H1 (cell line): ENCODE data around the gene NCEH1. TPM values are rescaled to one million over a fixed set of nuclear protein-coding genes. Genes with fewer than 3 reads are reported as not detected.

ENCODE experiments used
- CTCF ChIA-PET: fragments of 300-600 bp; sonication (Branson Sonifier 250); formaldehyde crosslinking; loops from one replicate; lab custom pipeline; 2021; ENCODE audit not compliant: partially characterized antibody; lab: Charles Lee
- POLR2A ChIA-PET: fragments of 300-600 bp; sonication (Branson Sonifier 250); formaldehyde crosslinking; loops from one replicate; lab custom pipeline; 2021; ENCODE audit warnings: inconsistent platforms; ENCODE audit not compliant: partially characterized antibody; lab: Charles Lee
- DNase-seq, 2 experiments: peaks; one replicate each; pipeline versions ENCODE4 v3.0.0 to v3.0.0-alpha.2; 2010 to 2022; ENCODE audit warnings: low spot score in 2 of 2, low read depth in 1 of 2, mixed read lengths in 1 of 2
- FAIRE-seq: peaks from 2 replicates; lab custom pipeline; 2011; peaks lifted over from hg19 to GRCh38; lab: Jason Lieb, UNC
- H2AFZ ChIP-seq: 2 replicates; pipeline ENCODE4 v1.8.1; 2012; ENCODE audit warnings: low read length, inconsistent platforms
- H2AK5ac ChIP-seq: 2 replicates; pipeline ENCODE4 v1.6.1; 2013; ENCODE audit warnings: low read depth, low read length
- H2BK120ac ChIP-seq: replicated peaks from 2 replicates; pipeline ENCODE3; 2013; ENCODE audit warnings: low read depth, low read length, inconsistent platforms
- H2BK12ac ChIP-seq: 2 replicates; pipeline ENCODE4 v1.6.1; 2013; ENCODE audit warnings: low read depth, low read length
- H2BK15ac ChIP-seq: 2 replicates; pipeline ENCODE4 v1.6.1; 2013; ENCODE audit warnings: low read length
- H2BK20ac ChIP-seq: 2 replicates; pipeline ENCODE4 v1.6.1; 2013; ENCODE audit warnings: low read length
- H2BK5ac ChIP-seq: 2 replicates; pipeline ENCODE4 v1.6.1; 2013; ENCODE audit warnings: low read depth, low read length
- H3K14ac ChIP-seq: 2 replicates; pipeline ENCODE4 v1.6.1; 2013; ENCODE audit warnings: inconsistent platforms; ENCODE audit not compliant: insufficient read length
- H3K18ac ChIP-seq: 2 replicates; pipeline ENCODE4 v1.6.1; 2013; ENCODE audit warnings: low read length; ENCODE audit errors: extremely low read depth
- H3K23ac ChIP-seq: 2 replicates; pipeline ENCODE4 v1.6.1; 2013; ENCODE audit warnings: inconsistent platforms; ENCODE audit not compliant: insufficient read length
- H3K23me2 ChIP-seq: 2 replicates; pipeline ENCODE4 v1.6.1; 2013; ENCODE audit warnings: low read depth, low read length
- H3K27ac ChIP-seq: 2 replicates; pipeline ENCODE4 v1.6.1; 2011; ENCODE audit warnings: low read depth, low read length, inconsistent platforms
- H3K27me3 ChIP-seq, 4 experiments: replicated peaks in 1 of 4; 1 replicate in 1 of 4; 2 replicates in 3 of 4; pipeline versions ENCODE4 v1.6.1 to v1.8.1; 2011 to 2013; ENCODE audit warnings: low read length in 3 of 4, mild to moderate bottlenecking in 3 of 4, inconsistent platforms in 2 of 4, mixed read lengths in 2 of 4, moderate library complexity in 1 of 4; ENCODE audit not compliant: control insufficient read depth in 3 of 4, insufficient read depth in 3 of 4; ENCODE audit errors: extremely low read depth in 1 of 4
- H3K36me3 ChIP-seq, 4 experiments: 2 replicates each; pipeline versions ENCODE4 v1.6.1 to v1.8.1; 2011 to 2013; ENCODE audit warnings: mild to moderate bottlenecking in 4 of 4, low read length in 3 of 4, moderate library complexity in 2 of 4, control low read depth in 1 of 4, inconsistent platforms in 1 of 4; ENCODE audit not compliant: insufficient read depth in 4 of 4, control insufficient read depth in 2 of 4
- H3K4ac ChIP-seq: replicated peaks from 2 replicates; pipeline ENCODE3; 2013; ENCODE audit warnings: low read length, low read depth, mixed read lengths, inconsistent platforms; ENCODE audit not compliant: insufficient read length
- H3K4me1 ChIP-seq, 4 experiments: replicated peaks in 1 of 4; 1 replicate in 1 of 4; 2 replicates in 3 of 4; pipeline versions ENCODE4 v1.6.1 to v1.8.1; 2011 to 2013; ENCODE audit warnings: low read length in 3 of 4, inconsistent platforms in 2 of 4, mixed read lengths in 1 of 4; ENCODE audit not compliant: insufficient read depth in 4 of 4, control insufficient read depth in 3 of 4
- H3K4me2 ChIP-seq, 2 experiments: 2 replicates each; pipeline versions ENCODE4 v1.6.1 to v1.8.1; 2011 to 2013; ENCODE audit warnings: low read depth in 2 of 2, low read length in 2 of 2, control low read depth in 1 of 2, inconsistent platforms in 1 of 2, mild to moderate bottlenecking in 1 of 2; ENCODE audit not compliant: insufficient read depth in 1 of 2
- H3K4me3 ChIP-seq, 4 experiments: fragments of 200-600, 300-600 bp in 1 of 4; sonication (generic), shearing (Covaris generic), sonication (Bioruptor Twin) in 1 of 4; 2 replicates each; pipeline versions ENCODE4 v1.5.1 to v1.8.1; 2011 to 2016; ENCODE audit warnings: low read length in 4 of 4, low read depth in 3 of 4, control low read depth in 2 of 4, inconsistent platforms in 2 of 4, mild to moderate bottlenecking in 2 of 4, mixed read lengths in 1 of 4, moderate library complexity in 1 of 4; ENCODE audit not compliant: insufficient read depth in 2 of 4; ENCODE audit errors: extremely low read depth in 1 of 4
- H3K56ac ChIP-seq: replicated peaks from 2 replicates; pipeline ENCODE3; 2013; ENCODE audit warnings: low read depth, mild to moderate bottlenecking, mixed read lengths, low read length, inconsistent platforms; ENCODE audit not compliant: insufficient read length
- H3K79me1 ChIP-seq: 2 replicates; pipeline ENCODE4 v1.6.1; 2013; ENCODE audit warnings: low read depth, low read length, control low read depth
- H3K79me2 ChIP-seq, 2 experiments: 2 replicates each; pipeline versions ENCODE4 v1.6.1 to v1.8.1; 2012 to 2013; ENCODE audit warnings: low read length in 2 of 2, mild to moderate bottlenecking in 2 of 2, inconsistent platforms in 1 of 2; ENCODE audit not compliant: insufficient read depth in 2 of 2, control insufficient read depth in 1 of 2
- H3K9ac ChIP-seq, 4 experiments: replicated peaks in 1 of 4; 1 replicate in 1 of 4; 2 replicates in 3 of 4; pipeline versions ENCODE4 v1.6.1 to v1.8.1; 2011 to 2013; ENCODE audit warnings: low read depth in 3 of 4, low read length in 3 of 4, control low read depth in 2 of 4, mild to moderate bottlenecking in 2 of 4, moderate library complexity in 2 of 4, inconsistent platforms in 1 of 4; ENCODE audit errors: extremely low read depth in 1 of 4
- H3K9me3 ChIP-seq, 2 experiments: 2 replicates each; pipeline versions ENCODE4 v1.6.1 to v1.8.1; 2012 to 2013; ENCODE audit warnings: mild to moderate bottlenecking in 2 of 2, moderate library complexity in 2 of 2, control low read depth in 1 of 2, inconsistent platforms in 1 of 2, low read depth in 1 of 2, low read length in 1 of 2, mixed read lengths in 1 of 2; ENCODE audit not compliant: insufficient read depth in 2 of 2
- H4K20me1 ChIP-seq, 2 experiments: replicated peaks in 1 of 2; 2 replicates each; pipeline versions ENCODE3 to v1.8.1; 2011 to 2013; ENCODE audit warnings: inconsistent platforms in 2 of 2, low read length in 2 of 2, mild to moderate bottlenecking in 1 of 2; ENCODE audit not compliant: insufficient read depth in 2 of 2, control insufficient read depth in 1 of 2
- H4K5ac ChIP-seq: 2 replicates; pipeline ENCODE4 v1.6.1; 2013; ENCODE audit warnings: low read length, low read depth, mixed read lengths, inconsistent platforms; ENCODE audit not compliant: insufficient read length
- H4K8ac ChIP-seq: 2 replicates; pipeline ENCODE4 v1.8.0; 2013; ENCODE audit warnings: mild to moderate bottlenecking, moderate library complexity, low read length, inconsistent platforms; ENCODE audit not compliant: insufficient read depth; ENCODE audit errors: extremely low read depth
- H4K91ac ChIP-seq: replicated peaks from 2 replicates; pipeline ENCODE3; 2013; ENCODE audit warnings: low read length, mixed read lengths, inconsistent platforms; ENCODE audit not compliant: insufficient read length
- BACH1 ChIP-seq: IDR thresholded peaks from 2 replicates; pipeline ENCODE4 v1.6.1; 2012; ENCODE audit warnings: low read length, improper control_type of control experiment
- CTBP2 ChIP-seq: IDR thresholded peaks from 2 replicates; pipeline ENCODE4 v1.7.0; 2011; ENCODE audit warnings: borderline replicate concordance, mild to moderate bottlenecking, moderate library complexity, mixed read lengths, low read length; ENCODE audit not compliant: insufficient read depth, insufficient read length
- EGR1 ChIP-seq: IDR thresholded peaks from 2 replicates; pipeline ENCODE4 v1.6.1; 2011; ENCODE audit warnings: low read depth, low read length, borderline replicate concordance
- KDM1A ChIP-seq: fragments of 200-600, 300-600 bp; sonication (generic); IDR thresholded peaks from 2 replicates; pipeline ENCODE4 v1.7.1; 2016; ENCODE audit warnings: mild to moderate bottlenecking, low read length, borderline replicate concordance
- KDM4A ChIP-seq: IDR thresholded peaks from one replicate; pipeline ENCODE4 v1.7.1; 2012; ENCODE audit warnings: low read depth, mild to moderate bottlenecking, moderate library complexity, low read length, inconsistent platforms; ENCODE audit not compliant: severe bottlenecking
- NANOG ChIP-seq: IDR thresholded peaks from 2 replicates; pipeline ENCODE4 v1.6.1; 2011; ENCODE audit warnings: low read length, low read depth, mild to moderate bottlenecking, inconsistent platforms; ENCODE audit not compliant: insufficient read depth, poor library complexity, severe bottlenecking
- RAD21 ChIP-seq, 2 experiments: IDR thresholded peaks in 1 of 2; conservative IDR thresholded peaks in 1 of 2; 2 replicates each; pipeline ENCODE4 v1.6.1; 2011; ENCODE audit warnings: low read depth in 2 of 2, low read length in 2 of 2, improper control_type of control experiment in 1 of 2, inconsistent platforms in 1 of 2, mild to moderate bottlenecking in 1 of 2, moderate library complexity in 1 of 2
- SP1 ChIP-seq: IDR thresholded peaks from 2 replicates; pipeline ENCODE4 v1.6.1; 2011; ENCODE audit warnings: low read depth, low read length
- TEAD4 ChIP-seq: IDR thresholded peaks from 2 replicates; pipeline ENCODE4 v1.6.1; 2012; ENCODE audit warnings: low read depth, low read length, inconsistent platforms, mixed read lengths
- ZNF274 ChIP-seq: IDR thresholded peaks from 2 replicates; pipeline ENCODE4 v1.7.0; 2012; ENCODE audit warnings: low read length, borderline replicate concordance; ENCODE audit errors: extremely low read depth
- WGBS, 2 experiments: shearing (Covaris generic) in 1 of 2; methylation state at CpG; one replicate each; pipeline versions ENCODE4 v1.1.6 to v1.1.7; 2013 to 2015; ENCODE audit warnings: low lambda C conversion rate in 2 of 2, mixed read lengths in 2 of 2, inconsistent platforms in 1 of 2, low coverage in 1 of 2, missing lambda C conversion rate in 1 of 2; ENCODE audit not compliant: insufficient replicate concordance in 2 of 2, insufficient coverage in 1 of 2, insufficient read length in 1 of 2; ENCODE audit errors: extremely low coverage in 1 of 2, missing lambda C conversion rate in 1 of 2; 5-methylcytosine and 5-hydroxymethylcytosine counted together
- polyA plus RNA-seq, 7 experiments: library from polyadenylated mRNA; depleted of rRNA in 3 of 7; stranded (reverse) in 5 of 7; unstranded in 2 of 7; fragments of >200 nt in 5 of 7; fragments of 200-250 nt in 2 of 7; gene quantifications; 1 replicate in 5 of 7; 2 replicates in 1 of 7; 4 replicates in 1 of 7; pipeline versions ENCODE4 v1.2.1 to v1.2.3, GENCODE V29; 2011 to 2013; ENCODE audit warnings: missing spikeins in 2 of 7, mixed read lengths in 2 of 7
- total RNA-seq: library from RNA; stranded (reverse); fragmentation: NEBNext Ultra II Directional; extraction: Animal tissue kit (Norgen Biotek cat#: 25700); gene quantifications from 2 replicates; pipeline ENCODE4 v1.2.1, GENCODE V29; 2021
- TF ChIP-seq, protein P1 (sequence below): IDR thresholded peaks from 2 replicates; pipeline ENCODE4 v1.6.1; 2012; ENCODE audit warnings: inconsistent platforms
- TF ChIP-seq, protein P2 (sequence below): IDR thresholded peaks from 2 replicates; pipeline ENCODE4 v1.6.1; 2012; ENCODE audit warnings: inconsistent platforms

NCEH1 gene
- total and polyA plus RNA-seq, 2 of the 8 experiments (the other 6 are each of a cell fraction or from before 2014, with no cell fraction given): 2.2 to 6.4 TPM

DNA sequence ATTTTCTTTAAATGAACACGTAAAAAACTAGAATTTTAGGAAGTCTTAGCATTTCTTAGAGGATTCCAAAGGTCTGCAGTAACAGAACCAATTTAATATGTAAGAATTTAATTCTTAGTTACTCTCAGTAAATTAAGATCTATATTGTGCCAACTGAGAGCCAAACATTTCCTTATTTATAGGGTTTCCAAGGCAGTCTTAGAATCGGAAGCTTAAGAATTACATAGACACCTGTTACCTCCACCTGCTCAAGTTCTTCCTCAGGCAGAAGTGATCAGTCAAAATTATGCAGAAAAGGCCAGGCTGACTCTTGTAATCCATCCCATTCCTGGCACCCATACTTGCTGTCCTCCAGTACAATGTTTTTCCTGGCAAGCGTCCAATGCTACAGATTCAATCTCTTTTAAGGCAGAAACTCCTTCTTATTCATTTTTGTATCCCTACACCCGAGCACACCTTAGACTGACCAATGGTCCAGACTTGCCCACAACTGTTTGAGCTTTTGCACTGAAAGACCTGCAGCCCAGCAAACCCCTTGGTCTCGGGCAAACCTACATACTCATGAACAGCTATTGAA lies 64.3 kb downstream of the NCEH1 start:
- no peaks in the 10 kb centered on the region for H3K79me1 ChIP-seq
- FAIRE-seq (no peak), DNase-seq (no peak)
- no peak overlapping the region for H4K5ac ChIP-seq
- H3K9me3 ChIP-seq: no peaks in the 10 kb centered on the region
- ChIA-PET POLR2A (no interaction called here), CTCF (interaction anchor here (1.2 to 2.2 kb wide), 2 partner anchors 20 to 27 kb away, joined by 3 to 7 read pairs; no protein-coding TSS in a partner anchor)
- H3K79me2 ChIP-seq: no peaks in the 10 kb centered on the region
- no peak overlapping the region for H3K4me3 ChIP-seq
- H3K27ac ChIP-seq: no peak overlapping the region
- no peak overlapping the region for H2AFZ ChIP-seq
- no peaks in the 10 kb centered on the region for H3K27me3 ChIP-seq
- H3K4me1 ChIP-seq: peaks cover 0 to 2% (median 2%) of the 10 kb centered on the region in 4 experiments; a peak in 2 of 7 replicates
- H3K4ac ChIP-seq: no peak overlapping the region
- no peak overlapping the region for H3K18ac ChIP-seq
- no peak overlapping the region for H3K56ac ChIP-seq
- no peak overlapping the region for H2BK5ac ChIP-seq
- no peak overlapping the region for H3K23ac ChIP-seq
- H3K4me2 ChIP-seq: no peak overlapping the region
- H2AK5ac ChIP-seq: no peak overlapping the region
- 93% methylated on average over 5 of the region's 5 CpGs; no CpG with 5 or more reads in 1 of the 2 experiments for WGBS, 2 experiments
- no peak overlapping the region for H2BK12ac ChIP-seq
- H4K20me1 ChIP-seq: no peaks in the 10 kb centered on the region
- no peak overlapping the region for H4K91ac ChIP-seq
- H2BK20ac ChIP-seq: no peak overlapping the region
- H3K36me3 ChIP-seq: no peaks in the 10 kb centered on the region
- H3K14ac ChIP-seq: no peak overlapping the region
- no peak overlapping the region for H2BK15ac ChIP-seq
- no peak overlapping the region for H4K8ac ChIP-seq
- no peaks in the 10 kb centered on the region for H3K23me2 ChIP-seq
- no peak overlapping the region for H2BK120ac ChIP-seq
- H3K9ac ChIP-seq: no peak overlapping the region
- TF ChIP-seq TEAD4 (no peak), ZNF274 (no peak), CTBP2 (no peak), BACH1 (no peak), RAD21 (IDR thresholded peaks at IDR 0.05 in 1 of 2, conservative IDR thresholded peaks at IDR 0.05 in 1 of 2; ENCODE audit: low read depth in 2 of 2, low read length in 2 of 2) (no peak), KDM4A (no peak), EGR1 (no peak), KDM1A (no peak), NANOG (no peak), SP1 (no peak)
- TF ChIP-seq, protein P1, sequence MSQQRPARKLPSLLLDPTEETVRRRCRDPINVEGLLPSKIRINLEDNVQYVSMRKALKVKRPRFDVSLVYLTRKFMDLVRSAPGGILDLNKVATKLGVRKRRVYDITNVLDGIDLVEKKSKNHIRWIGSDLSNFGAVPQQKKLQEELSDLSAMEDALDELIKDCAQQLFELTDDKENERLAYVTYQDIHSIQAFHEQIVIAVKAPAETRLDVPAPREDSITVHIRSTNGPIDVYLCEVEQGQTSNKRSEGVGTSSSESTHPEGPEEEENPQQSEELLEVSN: no peak
- TF ChIP-seq, protein P2, sequence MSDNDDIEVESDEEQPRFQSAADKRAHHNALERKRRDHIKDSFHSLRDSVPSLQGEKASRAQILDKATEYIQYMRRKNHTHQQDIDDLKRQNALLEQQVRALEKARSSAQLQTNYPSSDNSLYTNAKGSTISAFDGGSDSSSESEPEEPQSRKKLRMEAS: no peak
